OCI-LY1 (cell line): Measurements from ENCODE around the gene CCDC141.

Source experiments
- EZH2 ChIP-seq: fragments of 200-600 bp; sonication (generic), shearing (Covaris generic); IDR thresholded peaks from 2 replicates; pipeline ENCODE4 v1.8.0; 2017; ENCODE audit warnings: borderline replicate concordance, mixed run types, mild to moderate bottlenecking, antibody characterized with exemption, low read length, moderate library complexity, mixed read lengths
- TF ChIP-seq, protein P1 (sequence below): fragments of 200-600 bp; sonication (generic), shearing (Covaris generic); IDR thresholded peaks from 2 replicates; pipeline ENCODE4 v1.5.1; 2017; ENCODE audit warnings: mild to moderate bottlenecking, antibody characterized with exemption, low read length, moderate library complexity, mixed read lengths

DNA sequence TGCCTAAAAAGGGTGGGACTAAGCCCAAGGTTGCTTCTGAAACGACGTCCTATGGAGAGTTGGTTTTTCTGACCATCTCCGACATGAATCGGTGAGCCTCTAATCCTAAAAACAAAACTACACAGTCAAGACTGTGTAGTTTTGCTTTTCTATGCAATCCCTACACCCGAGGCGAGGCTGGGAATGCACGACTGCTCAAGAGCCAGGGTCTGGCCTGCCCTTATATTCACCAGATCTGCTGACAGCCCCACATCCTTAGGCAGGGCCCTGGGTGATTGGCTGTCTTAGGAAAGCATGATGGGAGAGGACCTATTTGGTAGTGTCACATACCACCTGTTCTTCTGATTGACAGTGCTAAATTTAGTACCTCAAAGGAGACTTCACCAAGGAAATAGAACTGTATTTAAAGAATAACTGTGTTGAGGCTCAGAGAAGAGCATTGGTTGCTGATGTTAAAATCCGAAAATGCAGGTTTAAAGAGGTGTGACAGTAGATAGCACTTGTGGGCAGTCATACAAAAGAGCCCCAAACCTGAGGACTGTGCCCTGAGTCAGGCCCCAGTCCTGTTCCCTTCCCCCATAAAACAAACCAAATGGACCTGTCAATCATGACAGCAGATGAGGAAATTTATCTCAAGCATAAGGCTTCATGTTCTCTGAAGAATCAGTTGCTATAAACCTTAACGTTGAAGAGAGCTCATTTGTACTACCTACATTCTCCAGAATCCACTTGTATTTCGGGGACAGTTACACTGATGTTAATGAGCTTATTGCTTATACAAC lies 242.5 kb downstream of the CCDC141 start, which contains the start of gene TTN:
- TF ChIP-seq, protein P1, sequence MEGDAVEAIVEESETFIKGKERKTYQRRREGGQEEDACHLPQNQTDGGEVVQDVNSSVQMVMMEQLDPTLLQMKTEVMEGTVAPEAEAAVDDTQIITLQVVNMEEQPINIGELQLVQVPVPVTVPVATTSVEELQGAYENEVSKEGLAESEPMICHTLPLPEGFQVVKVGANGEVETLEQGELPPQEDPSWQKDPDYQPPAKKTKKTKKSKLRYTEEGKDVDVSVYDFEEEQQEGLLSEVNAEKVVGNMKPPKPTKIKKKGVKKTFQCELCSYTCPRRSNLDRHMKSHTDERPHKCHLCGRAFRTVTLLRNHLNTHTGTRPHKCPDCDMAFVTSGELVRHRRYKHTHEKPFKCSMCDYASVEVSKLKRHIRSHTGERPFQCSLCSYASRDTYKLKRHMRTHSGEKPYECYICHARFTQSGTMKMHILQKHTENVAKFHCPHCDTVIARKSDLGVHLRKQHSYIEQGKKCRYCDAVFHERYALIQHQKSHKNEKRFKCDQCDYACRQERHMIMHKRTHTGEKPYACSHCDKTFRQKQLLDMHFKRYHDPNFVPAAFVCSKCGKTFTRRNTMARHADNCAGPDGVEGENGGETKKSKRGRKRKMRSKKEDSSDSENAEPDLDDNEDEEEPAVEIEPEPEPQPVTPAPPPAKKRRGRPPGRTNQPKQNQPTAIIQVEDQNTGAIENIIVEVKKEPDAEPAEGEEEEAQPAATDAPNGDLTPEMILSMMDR: no peak
- TF ChIP-seq EZH2: no peak
